Keratinocyte (primary cell): ENCODE results near the gene PPME1. TPM values are rescaled to one million over a fixed set of nuclear protein-coding genes. Genes with fewer than 3 reads are reported as not detected.
"Not testable (repeated sequence)": the region's sequence is repeated elsewhere in the genome, so short reads cannot be mapped to it uniquely, and the experiment has no call there.

Experiments
- DNase-seq: peaks from one replicate; pipeline ENCODE4 v3.0.0-alpha.2; 2011; ENCODE audit warnings: low read depth, missing footprints, low spot score
- FAIRE-seq: peaks from 2 replicates; lab custom pipeline; 2011; peaks lifted over from hg19 to GRCh38; lab: Jason Lieb, UNC
- H2AFZ ChIP-seq: 2 replicates; pipeline ENCODE4 v1.6.0; 2012; ENCODE audit warnings: low read length, control low read depth, inconsistent platforms; ENCODE audit not compliant: control insufficient read depth
- H3K27ac ChIP-seq: 2 replicates; pipeline ENCODE4 v1.5.1; 2011; ENCODE audit warnings: low read length; ENCODE audit not compliant: control insufficient read depth, insufficient read depth
- H3K27me3 ChIP-seq: 3 replicates; pipeline ENCODE4 v1.6.0; 2011; ENCODE audit warnings: low read length; ENCODE audit not compliant: control insufficient read depth, insufficient read depth; ENCODE audit errors: extremely low read depth
- H3K36me3 ChIP-seq, 2 experiments: 2 replicates in 1 of 2; 3 replicates in 1 of 2; pipeline ENCODE4 v1.5.1; 2011; ENCODE audit warnings: low read length in 2 of 2, mild to moderate bottlenecking in 1 of 2; ENCODE audit not compliant: control insufficient read depth in 2 of 2, insufficient read depth in 2 of 2; ENCODE audit errors: extremely low read depth in 1 of 2
- H3K4me1 ChIP-seq: 3 replicates; pipeline ENCODE4 v1.5.1; 2011; ENCODE audit warnings: low read length; ENCODE audit not compliant: control insufficient read depth, insufficient read depth; ENCODE audit errors: extremely low read depth
- H3K4me2 ChIP-seq: 3 replicates; pipeline ENCODE4 v1.6.0; 2011; ENCODE audit warnings: low read depth, low read length; ENCODE audit not compliant: control insufficient read depth, insufficient read depth; ENCODE audit errors: extremely low read depth
- H3K4me3 ChIP-seq, 3 experiments: fragments of 200-600 bp in 1 of 3; sonication (generic) in 1 of 3; 2 replicates in 2 of 3; 3 replicates in 1 of 3; pipeline ENCODE4 v1.5.1; 2011 to 2016; ENCODE audit warnings: low read length in 3 of 3, mild to moderate bottlenecking in 3 of 3, control low read depth in 2 of 3, inconsistent platforms in 1 of 3, low read depth in 1 of 3, mixed read lengths in 1 of 3, mixed run types in 1 of 3, moderate library complexity in 1 of 3; ENCODE audit not compliant: control insufficient read depth in 2 of 3, insufficient read depth in 2 of 3; ENCODE audit errors: extremely low read depth in 1 of 3
- H3K79me2 ChIP-seq: 2 replicates; pipeline ENCODE4 v1.6.0; 2012; ENCODE audit warnings: low read length; ENCODE audit not compliant: control insufficient read depth, insufficient read depth
- H3K9ac ChIP-seq: 3 replicates; pipeline ENCODE4 v1.6.0; 2011; ENCODE audit warnings: low read length; ENCODE audit not compliant: control insufficient read depth, insufficient read depth; ENCODE audit errors: extremely low read depth
- H3K9me1 ChIP-seq: 3 replicates; pipeline ENCODE4 v1.6.0; 2011; ENCODE audit warnings: low read length; ENCODE audit not compliant: control insufficient read depth, insufficient read depth; ENCODE audit errors: extremely low read depth
- H3K9me3 ChIP-seq: 2 replicates; pipeline ENCODE4 v1.5.1; 2012; ENCODE audit warnings: low read depth, low read length; ENCODE audit not compliant: control insufficient read depth
- H4K20me1 ChIP-seq: 3 replicates; pipeline ENCODE4 v1.6.0; 2011; ENCODE audit warnings: low read length; ENCODE audit not compliant: control insufficient read depth, insufficient read depth; ENCODE audit errors: extremely low read depth
- EZH2 ChIP-seq: IDR thresholded peaks from one replicate; pipeline ENCODE4 v1.6.1; 2012; ENCODE audit warnings: inconsistent platforms, mild to moderate bottlenecking, low read length, moderate library complexity
- dilution Hi-C: fragments of 300-500 bp; cut with MboI; formaldehyde crosslinking; loops from one replicate; pipeline ENCODE4 v1.7.0; 2020; ENCODE audit warnings: low sequenced_read_pairs; ENCODE audit not compliant: extremely low pct_ligation_motif_present
- polyA plus RNA-seq, 5 experiments: library from polyadenylated mRNA; depleted of rRNA in 3 of 5; stranded (reverse) in 3 of 5; stranded (forward) in 1 of 5; unstranded in 1 of 5; fragments of >200 nt; gene quantifications; 1 replicate in 1 of 5; 2 replicates in 3 of 5; 3 replicates in 1 of 5; pipeline versions ENCODE4 v1.2.1 to v1.2.3, GENCODE V29; 2011 to 2012; ENCODE audit warnings: missing spikeins in 2 of 5, low read depth in 1 of 5, low replicate concordance in 1 of 5
- TF ChIP-seq, protein P1 (sequence below), 3 experiments: IDR thresholded peaks in 1 of 3; conservative IDR thresholded peaks in 1 of 3; optimal IDR thresholded peaks in 1 of 3; 2 replicates in 2 of 3; 3 replicates in 1 of 3; pipeline versions ENCODE3 to v1.5.1; 2011; ENCODE audit warnings: low read length in 3 of 3, mild to moderate bottlenecking in 3 of 3, moderate library complexity in 2 of 3, control low read depth in 1 of 3, inconsistent platforms in 1 of 3; ENCODE audit not compliant: insufficient read depth in 2 of 3; ENCODE audit errors: extremely low read depth in 1 of 3

PPME1 gene
- polyA plus RNA-seq, 1 donor (not counting 4 experiments of a cell fraction or from before 2014, with no cell fraction given) = 34.0 TPM

DNA sequence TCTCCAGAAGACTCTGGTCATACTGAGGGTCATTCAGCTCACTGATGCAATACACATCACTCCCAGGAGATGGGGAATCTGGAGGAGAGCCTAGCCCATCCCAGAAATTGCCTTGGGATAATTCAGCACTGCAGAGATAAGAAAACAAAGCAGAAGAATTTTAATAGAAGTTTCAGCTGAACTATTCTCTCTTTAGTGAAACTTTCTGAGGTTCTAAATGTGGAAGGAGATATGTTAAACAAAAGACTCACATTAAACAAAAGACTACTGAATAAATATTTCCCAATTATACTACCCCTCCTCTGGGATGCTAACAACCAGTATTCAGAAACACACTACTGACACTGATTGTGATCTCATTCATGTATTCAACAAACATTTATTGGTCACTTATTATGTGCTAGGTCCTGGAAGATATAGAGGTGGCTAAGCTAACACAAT is 48.1 kb upstream of the PPME1 start:
- TF ChIP-seq EZH2 = no peak
- TF ChIP-seq, protein P1, sequence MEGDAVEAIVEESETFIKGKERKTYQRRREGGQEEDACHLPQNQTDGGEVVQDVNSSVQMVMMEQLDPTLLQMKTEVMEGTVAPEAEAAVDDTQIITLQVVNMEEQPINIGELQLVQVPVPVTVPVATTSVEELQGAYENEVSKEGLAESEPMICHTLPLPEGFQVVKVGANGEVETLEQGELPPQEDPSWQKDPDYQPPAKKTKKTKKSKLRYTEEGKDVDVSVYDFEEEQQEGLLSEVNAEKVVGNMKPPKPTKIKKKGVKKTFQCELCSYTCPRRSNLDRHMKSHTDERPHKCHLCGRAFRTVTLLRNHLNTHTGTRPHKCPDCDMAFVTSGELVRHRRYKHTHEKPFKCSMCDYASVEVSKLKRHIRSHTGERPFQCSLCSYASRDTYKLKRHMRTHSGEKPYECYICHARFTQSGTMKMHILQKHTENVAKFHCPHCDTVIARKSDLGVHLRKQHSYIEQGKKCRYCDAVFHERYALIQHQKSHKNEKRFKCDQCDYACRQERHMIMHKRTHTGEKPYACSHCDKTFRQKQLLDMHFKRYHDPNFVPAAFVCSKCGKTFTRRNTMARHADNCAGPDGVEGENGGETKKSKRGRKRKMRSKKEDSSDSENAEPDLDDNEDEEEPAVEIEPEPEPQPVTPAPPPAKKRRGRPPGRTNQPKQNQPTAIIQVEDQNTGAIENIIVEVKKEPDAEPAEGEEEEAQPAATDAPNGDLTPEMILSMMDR (optimal IDR thresholded peaks at IDR 0.05 in 1 of 3, IDR thresholded peaks at IDR 0.05 in 1 of 3, conservative IDR thresholded peaks at IDR 0.05 in 1 of 3; ENCODE audit: extremely low read depth in 1 of 3, insufficient read depth in 2 of 3, low read length in 3 of 3) = no peak
- no peak overlapping the region for H3K4me2 ChIP-seq
- H3K4me1 ChIP-seq = no peaks in the 10 kb centered on the region
- no peaks in the 10 kb centered on the region for H3K79me2 ChIP-seq
- dilution Hi-C loops = no loop called here
- H3K27me3 ChIP-seq = no peaks in the 10 kb centered on the region
- FAIRE-seq = no peak
- no peaks in the 10 kb centered on the region for H3K9me3 ChIP-seq
- H3K36me3 ChIP-seq = peaks cover 0 to 4% of the 10 kb centered on the region in 2 experiments
- no peak for DNase-seq
- no peak overlapping the region for H2AFZ ChIP-seq
- no peaks in the 10 kb centered on the region for H4K20me1 ChIP-seq
- H3K27ac ChIP-seq = no peak overlapping the region
- H3K9ac ChIP-seq = no peak overlapping the region
- no peaks in the 10 kb centered on the region for H3K9me1 ChIP-seq
- no peak overlapping the region for H3K4me3 ChIP-seq

DNA sequence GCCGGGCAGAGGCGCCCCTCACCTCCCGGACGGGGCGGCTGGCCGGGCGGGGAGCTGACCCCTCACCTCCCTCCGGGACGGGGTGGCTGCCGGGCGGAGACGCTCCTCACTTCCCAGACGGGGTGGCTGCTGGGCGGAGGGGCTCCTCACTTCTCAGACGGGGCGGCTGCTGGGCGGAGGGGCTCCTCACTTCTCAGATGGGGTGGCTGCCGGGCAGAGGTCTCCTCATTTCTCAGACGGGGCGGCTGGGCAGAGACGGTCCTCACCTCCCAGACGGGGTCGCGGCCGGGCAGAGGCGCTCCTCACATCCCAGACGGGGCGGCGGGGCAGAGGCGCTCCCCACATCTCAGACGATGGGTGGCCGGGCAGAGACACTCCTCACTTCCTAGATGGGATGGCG is 42.0 kb upstream of the PPME1 start:
- dilution Hi-C loops, DNase-seq, H3K27me3 ChIP-seq, H3K27ac ChIP-seq, H3K9ac ChIP-seq, H3K79me2 ChIP-seq, H3K9me3 ChIP-seq, H3K4me2 ChIP-seq, H3K4me1 ChIP-seq, H2AFZ ChIP-seq, H3K36me3 ChIP-seq, H4K20me1 ChIP-seq, H3K4me3 ChIP-seq, FAIRE-seq, H3K9me1 ChIP-seq: not testable (repeated sequence)

DNA sequence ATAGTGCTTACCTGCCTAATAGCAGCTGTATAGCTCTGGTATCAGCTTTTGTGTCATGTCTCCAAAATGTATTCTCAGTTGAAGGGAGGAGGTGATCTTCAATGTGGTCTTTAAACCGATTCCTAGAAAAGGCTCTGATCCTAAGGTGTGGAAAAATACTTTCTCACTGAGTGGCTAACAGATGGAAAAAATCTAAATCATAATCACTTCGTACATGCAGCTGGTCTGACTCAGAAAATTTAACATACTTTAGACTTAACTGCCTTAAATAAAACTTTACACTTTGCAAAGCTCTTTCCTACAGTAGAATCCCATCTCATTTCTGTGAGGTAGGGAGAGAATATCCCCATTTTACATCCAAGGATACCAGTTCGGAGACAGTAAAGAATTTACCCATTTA is 38.3 kb upstream of the PPME1 start:
- peaks cover 1 to 3% of the 10 kb centered on the region in 2 experiments for H3K36me3 ChIP-seq
- FAIRE-seq (no peak), DNase-seq (no peak)
- no peak overlapping the region for H2AFZ ChIP-seq
- H3K79me2 ChIP-seq = no peaks in the 10 kb centered on the region
- no peaks in the 10 kb centered on the region for H4K20me1 ChIP-seq
- no peak overlapping the region for H3K9ac ChIP-seq
- no peak overlapping the region for H3K4me3 ChIP-seq
- no peaks in the 10 kb centered on the region for H3K9me3 ChIP-seq
- dilution Hi-C loops = no loop called here
- H3K4me1 ChIP-seq = peaks cover 10% of the 10 kb centered on the region
- H3K9me1 ChIP-seq = no peaks in the 10 kb centered on the region
- no peaks in the 10 kb centered on the region for H3K27me3 ChIP-seq
- no peak overlapping the region for H3K4me2 ChIP-seq
- TF ChIP-seq EZH2 = no peak
- TF ChIP-seq, protein P1 (optimal IDR thresholded peaks at IDR 0.05 in 1 of 3, IDR thresholded peaks at IDR 0.05 in 1 of 3, conservative IDR thresholded peaks at IDR 0.05 in 1 of 3; ENCODE audit: extremely low read depth in 1 of 3, insufficient read depth in 2 of 3, low read length in 3 of 3) = no peak
- H3K27ac ChIP-seq = no peak overlapping the region
